ENCODE data around the gene CEP192. TPM values are rescaled to one million over a fixed set of nuclear protein-coding genes. Genes with fewer than 3 reads are reported as not detected.
A peak's percentile ranks its signal among the peaks of the same experiment; 100 is the strongest.
"Not testable (repeated sequence)": the region's sequence is repeated elsewhere in the genome, so short reads cannot be mapped to it uniquely, and the experiment has no call there.

The CEP192 gene
- total RNA-seq, 2 experiments from 2014 or later, result 49.8 to 50.6 TPM

GRCh38 chr18:12968115-12968514 lies 23.0 kb upstream of the CEP192 start:
- H3K9me3 Mint-ChIP-seq, result no peaks in the 10 kb centered on the region
- ATAC-seq (ENCODE audit: low read depth) (no peak), DNase-seq (no peak)
- POLR2A ChIA-PET, result interaction anchor here (2.3 kb wide), 1 partner anchor 84 kb away, joined by 8 read pairs; the partner anchor contains the start of gene PTPN2
- H3K36me3 Mint-ChIP-seq, result peaks cover 42% of the 10 kb centered on the region
- H3K27ac Mint-ChIP-seq, result no peak overlapping the region
- H3K4me3 Mint-ChIP-seq, result no peak overlapping the region
- H3K4me1 Mint-ChIP-seq, result peaks cover 10% of the 10 kb centered on the region
- H3K27me3 Mint-ChIP-seq, result no peaks in the 10 kb centered on the region

- Mint-ChIP-seq H3K4me1 (peaks cover 10% of the 10 kb centered on the region), H3K36me3 (peaks cover 37% of the 10 kb centered on the region), H3K4me3 (no peak overlapping the region), H3K27ac (no peak overlapping the region), H3K9me3 (no peaks in the 10 kb centered on the region), H3K27me3 (no peaks in the 10 kb centered on the region)
- POLR2A ChIA-PET, result interaction anchor here (2.3 kb wide), 1 partner anchor 85 kb away, joined by 8 read pairs; the partner anchor contains the start of gene PTPN2
- DNase-seq (no peak), ATAC-seq (ENCODE audit: low read depth) (no peak)
These were observed 22.5 kb upstream of the CEP192 start for GRCh38 chr18:12968619-12969018.

GRCh38 chr18:12973562-12974213 lies 17.5 kb upstream of the CEP192 start:
- POLR2A ChIA-PET, result interaction anchor here (2.0 kb wide), 1 partner anchor 17 kb away, joined by 5 read pairs; the partner anchor contains the start of gene CEP192
- ATAC-seq (ENCODE audit: low read depth) (no peak), DNase-seq (no peak)
- H3K4me3 Mint-ChIP-seq, result no peak overlapping the region
- H3K27me3 Mint-ChIP-seq, result no peaks in the 10 kb centered on the region
- H3K9me3 Mint-ChIP-seq, result no peaks in the 10 kb centered on the region
- no peak overlapping the region for H3K27ac Mint-ChIP-seq
- H3K4me1 Mint-ChIP-seq, result peaks cover 7% of the 10 kb centered on the region
- peaks cover 29% of the 10 kb centered on the region for H3K36me3 Mint-ChIP-seq

- no peak overlapping the region for H3K27ac Mint-ChIP-seq
- ATAC-seq (ENCODE audit: low read depth), result no peak
- peaks cover 28% of the 10 kb centered on the region for H3K36me3 Mint-ChIP-seq
- no peaks in the 10 kb centered on the region for H3K9me3 Mint-ChIP-seq
- H3K4me1 Mint-ChIP-seq, result peaks cover 2% of the 10 kb centered on the region
- H3K27me3 Mint-ChIP-seq, result no peaks in the 10 kb centered on the region
- POLR2A ChIA-PET, result interaction anchor here (0.6 to 0.8 kb wide), 2 partner anchors 16 to 26 kb away, joined by 4 to 9 read pairs; partner anchors contain the start of gene CEP192
- H3K4me3 Mint-ChIP-seq, result no peak overlapping the region
- DNase-seq, result no peak
These were observed 15.7 kb upstream of the CEP192 start for GRCh38 chr18:12975488-12975887.

- DNase-seq (no peak), ATAC-seq (ENCODE audit: low read depth) (no peak)
- Mint-ChIP-seq H3K9me3 (no peaks in the 10 kb centered on the region), H3K27ac (no peak overlapping the region), H3K4me1 (peaks cover 2% of the 10 kb centered on the region), H3K27me3 (no peaks in the 10 kb centered on the region), H3K4me3 (no peak overlapping the region), H3K36me3 (peaks cover 24% of the 10 kb centered on the region)
- POLR2A ChIA-PET, result no interaction called here
These were observed 14.9 kb upstream of the CEP192 start for GRCh38 chr18:12976305-12976704.

- H3K9me3 Mint-ChIP-seq; POLR2A ChIA-PET; ATAC-seq (ENCODE audit: low read depth): not testable (repeated sequence)
These were observed 11.1 kb upstream of the CEP192 start for GRCh38 chr18:12980065-12980464.

GRCh38 chr18:12989397-12990122 lies 1.6 kb upstream of the CEP192 start:
- ATAC-seq (ENCODE audit: low read depth), result no peak
- Mint-ChIP-seq H3K36me3 (peaks cover 11% of the 10 kb centered on the region), H3K4me3 (peak overlapping the region; percentile 100), H3K9me3 (no peaks in the 10 kb centered on the region), H3K27me3 (no peaks in the 10 kb centered on the region), H3K4me1 (peaks cover 15% of the 10 kb centered on the region), H3K27ac (peak overlapping the region; percentile 87)
- DNase-seq, result no peak
- POLR2A ChIA-PET, result interaction anchor here (1.6 to 3.3 kb wide), 2 partner anchors 16 to 41 kb away, joined by 5 to 37 read pairs; partner anchors contain the start of gene SEH1L

More at GRCh38 chr18:12980065-12980464, 11.1 kb upstream of the CEP192 start:
- H3K4me1 Mint-ChIP-seq, H3K27me3 Mint-ChIP-seq, H3K4me3 Mint-ChIP-seq, H3K27ac Mint-ChIP-seq, DNase-seq: not testable (repeated sequence)
- H3K36me3 Mint-ChIP-seq, result peaks cover 25% of the 10 kb centered on the region

GRCh38 chr18:12990123-12990475 lies 1.1 kb upstream of the CEP192 start:
- POLR2A ChIA-PET, result interaction anchor here (1.0 to 3.3 kb wide), 9 partner anchors 16 to 213 kb away, joined by 3 to 37 read pairs (median 4); partner anchors contain the start of gene SEH1L
- Mint-ChIP-seq H3K4me3 (peak overlapping the region; percentile 100), H3K27ac (peak overlapping the region; percentile 87), H3K27me3 (no peaks in the 10 kb centered on the region), H3K36me3 (peaks cover 11% of the 10 kb centered on the region), H3K9me3 (no peaks in the 10 kb centered on the region), H3K4me1 (peaks cover 15% of the 10 kb centered on the region)
- DNase-seq (peak; percentile 56), ATAC-seq (ENCODE audit: low read depth) (no peak)

- peak overlapping the region; percentile 100 for H3K4me3 Mint-ChIP-seq
- no peaks in the 10 kb centered on the region for H3K27me3 Mint-ChIP-seq
- H3K4me1 Mint-ChIP-seq, result peaks cover 15% of the 10 kb centered on the region
- POLR2A ChIA-PET, result interaction anchor here (0.6 to 3.3 kb wide), 23 partner anchors 15 to 624 kb away, joined by 3 to 37 read pairs (median 4); partner anchors contain the start of genes AFG3L2, CEP76, PTPN2 and SEH1L
- ATAC-seq (ENCODE audit: low read depth), result no peak
- H3K36me3 Mint-ChIP-seq, result peaks cover 11% of the 10 kb centered on the region
- no peak for DNase-seq
- H3K27ac Mint-ChIP-seq, result peak overlapping the region; percentile 87
- H3K9me3 Mint-ChIP-seq, result no peaks in the 10 kb centered on the region
These were observed 558 bp upstream of the CEP192 start for GRCh38 chr18:12990641-12990966.

GRCh38 chr18:12991821-12992179 lies 638 bp downstream of the CEP192 start:
- H3K4me1 Mint-ChIP-seq, result peaks cover 15% of the 10 kb centered on the region
- ATAC-seq (ENCODE audit: low read depth) (no peak), DNase-seq (no peak)
- POLR2A ChIA-PET, result interaction anchor here (1.2 to 3.3 kb wide), 8 partner anchors 14 to 622 kb away, joined by 3 to 37 read pairs (median 6); partner anchors contain the start of genes PTPN2 and SEH1L
- H3K27ac Mint-ChIP-seq, result peak overlapping the region; percentile 87
- H3K9me3 Mint-ChIP-seq, result no peaks in the 10 kb centered on the region
- peaks cover 11% of the 10 kb centered on the region for H3K36me3 Mint-ChIP-seq
- H3K27me3 Mint-ChIP-seq, result no peaks in the 10 kb centered on the region
- peak overlapping the region; percentile 100 for H3K4me3 Mint-ChIP-seq

- H3K27me3 Mint-ChIP-seq, result no peaks in the 10 kb centered on the region
These were observed 2.3 kb downstream of the CEP192 start for GRCh38 chr18:12993439-12993838.

GRCh38 chr18:12995424-12995823 lies 4.3 kb downstream of the CEP192 start:
- Mint-ChIP-seq H3K9me3 (no peaks in the 10 kb centered on the region), H3K27ac (no peak overlapping the region), H3K4me3 (no peak overlapping the region), H3K4me1 (peaks cover 26% of the 10 kb centered on the region), H3K36me3 (peaks cover 14% of the 10 kb centered on the region), H3K27me3 (no peaks in the 10 kb centered on the region)
- ATAC-seq (ENCODE audit: low read depth), result no peak
- POLR2A ChIA-PET, result interaction anchor here (0.7 kb wide), 1 partner anchor 84 kb away, joined by 3 read pairs; no protein-coding TSS in a partner anchor
- DNase-seq, result no peak

More at GRCh38 chr18:12993439-12993838, 2.3 kb downstream of the CEP192 start:
- ATAC-seq (ENCODE audit: low read depth), result no peak
- peak overlapping the region; percentile 100 for H3K4me3 Mint-ChIP-seq
- DNase-seq, result no peak
- H3K9me3 Mint-ChIP-seq, result no peaks in the 10 kb centered on the region
- peaks cover 22% of the 10 kb centered on the region for H3K4me1 Mint-ChIP-seq
- H3K36me3 Mint-ChIP-seq, result peaks cover 11% of the 10 kb centered on the region
- no peak overlapping the region for H3K27ac Mint-ChIP-seq
- POLR2A ChIA-PET, result no interaction called here

GRCh38 chr18:12995952-12996477 lies 4.9 kb downstream of the CEP192 start:
- Mint-ChIP-seq H3K27me3 (no peaks in the 10 kb centered on the region), H3K9me3 (no peaks in the 10 kb centered on the region), H3K36me3 (peaks cover 15% of the 10 kb centered on the region), H3K4me1 (peaks cover 24% of the 10 kb centered on the region), H3K4me3 (no peak overlapping the region), H3K27ac (no peak overlapping the region)
- DNase-seq, result no peak
- ATAC-seq (ENCODE audit: low read depth), result no peak
- POLR2A ChIA-PET, result interaction anchor here (0.5 kb wide), 1 partner anchor 10 kb away, joined by 3 read pairs; no protein-coding TSS in a partner anchor

All from activated naive CD8-positive, alpha-beta T cell treated with anti-CD3 and anti-CD28 coated beads, Interleukin-2, amount 10 ng/mL, durations not matched to agents 7 days and 5 days (primary cell).